K562 (cell line): ENCODE data around the gene HDHD3. TPM values are rescaled to one million over a fixed set of nuclear protein-coding genes. Genes with fewer than 3 reads are reported as not detected.

Experiments
- C11orf30 ChIP-seq: fragments of 450-650 bp; IDR thresholded peaks from 2 replicates; pipeline ENCODE4 v1.6.1; 2016; ENCODE audit warnings: low read depth, mild to moderate bottlenecking
- CCNT2 ChIP-seq: IDR thresholded peaks from 2 replicates; pipeline ENCODE4 v1.6.1; 2011; ENCODE audit warnings: borderline replicate concordance, low read depth, mild to moderate bottlenecking, moderate library complexity, mixed read lengths, low read length; ENCODE audit not compliant: insufficient read length; ENCODE audit errors: extremely low read depth
- CTBP1 ChIP-seq: fragments of 450-650 bp; IDR thresholded peaks from 2 replicates; pipeline ENCODE4 v1.6.1; 2016; ENCODE audit warnings: borderline replicate concordance
- FIP1L1 ChIP-seq: fragments of 200-400 bp; formaldehyde crosslinking; IDR thresholded peaks from 2 replicates; pipeline ENCODE4 v1.6.1; 2018; ENCODE audit warnings: mild to moderate bottlenecking, low read depth, low read length; ENCODE audit not compliant: poor library complexity, severe bottlenecking
- HIVEP1 ChIP-seq: fragments of 250-450 bp; sonication (Bioruptor Pico); IDR thresholded peaks from 2 replicates; pipeline ENCODE4 v1.4.0; 2020; ENCODE audit warnings: mild to moderate bottlenecking
- HOXB6 ChIP-seq: fragments of 250-450 bp; sonication (Bioruptor Pico); IDR thresholded peaks from 2 replicates; pipeline ENCODE4 v1.5.1; 2022; ENCODE audit warnings: mild to moderate bottlenecking, borderline replicate concordance
- ILK ChIP-seq: fragments of 450-650 bp; IDR thresholded peaks from 2 replicates; pipeline ENCODE4 v1.6.1; 2016; ENCODE audit warnings: missing genetic modification characterization, low read depth, mild to moderate bottlenecking, missing compliant biosample characterization, moderate library complexity, borderline replicate concordance
- NFYB ChIP-seq: IDR thresholded peaks from 2 replicates; pipeline ENCODE4 v1.6.1; 2011; ENCODE audit warnings: mild to moderate bottlenecking, moderate library complexity; ENCODE audit not compliant: insufficient read length; ENCODE audit errors: extremely low read depth
- PCBP2 ChIP-seq: fragments of 200-400 bp; formaldehyde crosslinking; IDR thresholded peaks from 2 replicates; pipeline ENCODE4 v1.6.1; 2018; ENCODE audit warnings: low read length, low read depth, mild to moderate bottlenecking, moderate library complexity; ENCODE audit not compliant: poor library complexity, severe bottlenecking
- PHF8 ChIP-seq: fragments of 200-600 bp; sonication (generic); IDR thresholded peaks from 2 replicates; pipeline ENCODE4 v1.6.1; 2012; ENCODE audit warnings: mixed run types, mild to moderate bottlenecking, inconsistent platforms, low read length, moderate library complexity, borderline replicate concordance
- RBM25 ChIP-seq: fragments of 200-400 bp; formaldehyde crosslinking; IDR thresholded peaks from 2 replicates; pipeline ENCODE4 v1.6.1; 2018; ENCODE audit warnings: low read length, low read depth, moderate library complexity; ENCODE audit not compliant: severe bottlenecking
- SNRNP70 ChIP-seq: fragments of 200-400 bp; formaldehyde crosslinking; optimal IDR thresholded peaks from 2 replicates; pipeline ENCODE3; 2017; ENCODE audit warnings: low read depth, low read length
- SPI1 ChIP-seq: IDR thresholded peaks from 2 replicates; pipeline ENCODE4 v1.6.1; 2011; ENCODE audit warnings: low read depth, low read length, control low read depth, borderline replicate concordance
- TCF7L2 ChIP-seq: fragments of 150-350 bp; IDR thresholded peaks from 2 replicates; pipeline ENCODE4 v1.6.1; 2016; ENCODE audit warnings: low read depth, mild to moderate bottlenecking, low read length, moderate library complexity
- TRIM28 ChIP-seq: fragments of 450-650 bp; IDR thresholded peaks from 2 replicates; pipeline ENCODE4 v1.6.1; 2017
- ZKSCAN8 ChIP-seq: fragments of 200-800 bp; sonication (Bioruptor generic); IDR thresholded peaks from 2 replicates; pipeline ENCODE4 v1.6.1; 2016; ENCODE audit warnings: missing genetic modification characterization, missing compliant biosample characterization
- ZNF316 ChIP-seq: fragments of 450-650 bp; IDR thresholded peaks from 2 replicates; pipeline ENCODE4 v1.6.1; 2016
- polyA plus RNA-seq, 8 experiments: library from polyadenylated mRNA; depleted of rRNA in 4 of 8; stranded (reverse) in 5 of 8; unstranded in 3 of 8; fragments of >200 nt; fragmentation: Nextera tagmentation in 2 of 8; fragmentation: Illumina TruSeq in 1 of 8; extraction: Ambion mirVana in 2 of 8; extraction: Trizol in 1 of 8; gene quantifications; 2 replicates each; pipeline versions ENCODE4 v1.2.1 to v1.2.3, GENCODE V29; 2011 to 2014; ENCODE audit warnings: inconsistent platforms in 1 of 8, missing spikeins in 1 of 8
- total RNA-seq, 7 experiments: library from RNA; depleted of rRNA in 6 of 7; stranded (reverse); fragments of >200 nt in 6 of 7; fragmentation: Illumina TruSeq in 2 of 7; extraction: Trizol in 2 of 7; gene quantifications; 2 replicates each; pipeline versions ENCODE4 v1.2.1 to v1.2.3, GENCODE V29; 2011 to 2021; ENCODE audit warnings: low replicate concordance in 1 of 7
- TF ChIP-seq, protein P1 (sequence below): fragments of 450-650 bp; formaldehyde crosslinking; IDR thresholded peaks from 2 replicates; pipeline ENCODE4 v1.4.0; 2022; ENCODE audit warnings: mild to moderate bottlenecking, moderate library complexity
- TF ChIP-seq, protein P2 (sequence below): fragments of 250-450 bp; sonication (Bioruptor Pico); IDR thresholded peaks from 2 replicates; pipeline ENCODE4 v1.5.1; 2021; ENCODE audit warnings: mild to moderate bottlenecking
- TF ChIP-seq, protein P3 (sequence below), 2 experiments: fragments of 450-650 bp; conservative IDR thresholded peaks; 2 replicates each; pipeline ENCODE4 v1.6.1; 2017; ENCODE audit warnings: mild to moderate bottlenecking in 2 of 2, moderate library complexity in 2 of 2
- TF ChIP-seq, protein P4 (sequence below): fragments of 150-350 bp; conservative IDR thresholded peaks from 2 replicates; pipeline ENCODE4 v1.6.1; 2014; ENCODE audit warnings: low read length

HDHD3 gene
- total and polyA plus RNA-seq, 9 of the 15 experiments (the other 6 are each of a cell fraction or from before 2014, with no cell fraction given) = 1.1 to 19.1 (median 10.9) TPM

DNA sequence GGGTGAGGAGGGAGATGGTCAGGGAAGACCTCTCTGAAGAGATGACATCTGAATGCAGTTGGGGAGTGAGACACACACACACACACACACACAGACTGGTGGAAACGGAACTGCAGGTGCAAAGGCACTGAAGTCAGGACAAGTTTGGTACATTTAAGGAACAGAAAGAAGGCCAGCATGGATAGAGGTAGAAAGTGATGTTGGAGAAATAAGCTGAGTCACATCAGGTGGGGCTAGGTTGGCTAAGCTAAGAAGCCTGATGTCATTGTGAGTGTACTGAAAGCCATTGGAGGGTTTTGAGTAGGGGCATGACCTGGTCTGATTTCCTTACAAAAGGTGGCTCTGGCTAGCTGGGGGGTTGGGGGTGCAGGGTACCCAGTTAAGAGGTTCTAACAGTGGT, 24.4 kb downstream of the HDHD3 start (continued):
- TF ChIP-seq, protein P1, sequence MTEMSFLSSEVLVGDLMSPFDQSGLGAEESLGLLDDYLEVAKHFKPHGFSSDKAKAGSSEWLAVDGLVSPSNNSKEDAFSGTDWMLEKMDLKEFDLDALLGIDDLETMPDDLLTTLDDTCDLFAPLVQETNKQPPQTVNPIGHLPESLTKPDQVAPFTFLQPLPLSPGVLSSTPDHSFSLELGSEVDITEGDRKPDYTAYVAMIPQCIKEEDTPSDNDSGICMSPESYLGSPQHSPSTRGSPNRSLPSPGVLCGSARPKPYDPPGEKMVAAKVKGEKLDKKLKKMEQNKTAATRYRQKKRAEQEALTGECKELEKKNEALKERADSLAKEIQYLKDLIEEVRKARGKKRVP (CRISPR knock-in tag) = no peak
- TF ChIP-seq, protein P2, sequence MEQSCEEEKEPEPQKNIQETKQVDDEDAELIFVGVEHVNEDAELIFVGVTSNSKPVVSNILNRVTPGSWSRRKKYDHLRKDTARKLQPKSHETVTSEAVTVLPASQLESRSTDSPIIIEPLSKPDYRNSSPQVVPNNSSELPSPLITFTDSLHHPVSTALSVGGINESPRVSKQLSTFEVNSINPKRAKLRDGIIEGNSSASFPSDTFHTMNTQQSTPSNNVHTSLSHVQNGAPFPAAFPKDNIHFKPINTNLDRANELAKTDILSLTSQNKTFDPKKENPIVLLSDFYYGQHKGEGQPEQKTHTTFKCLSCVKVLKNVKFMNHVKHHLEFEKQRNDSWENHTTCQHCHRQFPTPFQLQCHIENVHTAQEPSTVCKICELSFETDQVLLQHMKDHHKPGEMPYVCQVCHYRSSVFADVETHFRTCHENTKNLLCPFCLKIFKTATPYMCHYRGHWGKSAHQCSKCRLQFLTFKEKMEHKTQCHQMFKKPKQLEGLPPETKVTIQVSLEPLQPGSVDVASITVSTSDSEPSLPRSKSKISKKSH (CRISPR knock-in tag) = no peak
- TF ChIP-seq PHF8 (no peak), CTBP1 (peak; percentile 26; the same call in 1 of the 2 replicates), TRIM28 (no peak), ZNF316 (peak; percentile 94), HIVEP1 (CRISPR knock-in tag) (no peak), PCBP2 (no peak), HOXB6 (CRISPR knock-in tag) (no peak), NFYB (no peak), TCF7L2 (no peak), ILK (tag) (no peak), FIP1L1 (no peak), RBM25 (no peak), CCNT2 (no peak), ZKSCAN8 (CRISPR knock-in tag) (no peak), C11orf30 (peak; percentile 88), SNRNP70 (no peak), SPI1 (0 out of 2 replicates have a peak, but pooled peaks have one; percentile 19)
- TF ChIP-seq, protein P3, sequence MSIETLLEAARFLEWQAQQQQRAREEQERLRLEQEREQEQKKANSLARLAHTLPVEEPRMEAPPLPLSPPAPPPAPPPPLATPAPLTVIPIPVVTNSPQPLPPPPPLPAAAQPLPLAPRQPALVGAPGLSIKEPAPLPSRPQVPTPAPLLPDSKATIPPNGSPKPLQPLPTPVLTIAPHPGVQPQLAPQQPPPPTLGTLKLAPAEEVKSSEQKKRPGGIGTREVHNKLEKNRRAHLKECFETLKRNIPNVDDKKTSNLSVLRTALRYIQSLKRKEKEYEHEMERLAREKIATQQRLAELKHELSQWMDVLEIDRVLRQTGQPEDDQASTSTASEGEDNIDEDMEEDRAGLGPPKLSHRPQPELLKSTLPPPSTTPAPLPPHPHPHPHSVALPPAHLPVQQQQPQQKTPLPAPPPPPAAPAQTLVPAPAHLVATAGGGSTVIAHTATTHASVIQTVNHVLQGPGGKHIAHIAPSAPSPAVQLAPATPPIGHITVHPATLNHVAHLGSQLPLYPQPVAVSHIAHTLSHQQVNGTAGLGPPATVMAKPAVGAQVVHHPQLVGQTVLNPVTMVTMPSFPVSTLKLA (conservative IDR thresholded peaks at IDR 0.05) = no peak
- TF ChIP-seq, protein P4, sequence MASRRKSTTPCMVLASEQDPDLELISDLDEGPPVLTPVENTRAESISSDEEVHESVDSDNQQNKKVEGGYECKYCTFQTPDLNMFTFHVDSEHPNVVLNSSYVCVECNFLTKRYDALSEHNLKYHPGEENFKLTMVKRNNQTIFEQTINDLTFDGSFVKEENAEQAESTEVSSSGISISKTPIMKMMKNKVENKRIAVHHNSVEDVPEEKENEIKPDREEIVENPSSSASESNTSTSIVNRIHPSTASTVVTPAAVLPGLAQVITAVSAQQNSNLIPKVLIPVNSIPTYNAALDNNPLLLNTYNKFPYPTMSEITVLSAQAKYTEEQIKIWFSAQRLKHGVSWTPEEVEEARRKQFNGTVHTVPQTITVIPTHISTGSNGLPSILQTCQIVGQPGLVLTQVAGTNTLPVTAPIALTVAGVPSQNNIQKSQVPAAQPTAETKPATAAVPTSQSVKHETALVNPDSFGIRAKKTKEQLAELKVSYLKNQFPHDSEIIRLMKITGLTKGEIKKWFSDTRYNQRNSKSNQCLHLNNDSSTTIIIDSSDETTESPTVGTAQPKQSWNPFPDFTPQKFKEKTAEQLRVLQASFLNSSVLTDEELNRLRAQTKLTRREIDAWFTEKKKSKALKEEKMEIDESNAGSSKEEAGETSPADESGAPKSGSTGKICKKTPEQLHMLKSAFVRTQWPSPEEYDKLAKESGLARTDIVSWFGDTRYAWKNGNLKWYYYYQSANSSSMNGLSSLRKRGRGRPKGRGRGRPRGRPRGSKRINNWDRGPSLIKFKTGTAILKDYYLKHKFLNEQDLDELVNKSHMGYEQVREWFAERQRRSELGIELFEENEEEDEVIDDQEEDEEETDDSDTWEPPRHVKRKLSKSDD = no peak
